ENCODE measurements around the gene PLOD1.
"Not testable (repeated sequence)": the region's sequence is repeated elsewhere in the genome, so short reads cannot be mapped to it uniquely, and the experiment has no call there.

Gene PLOD1

GRCh38 chr1:11898831-11899467, 35.6 kb upstream of the PLOD1 start:
- ATAC-seq (ENCODE audit: insufficient read depth, low read depth) (no peak), DNase-seq (no peak)
- Histone ChIP-seq H3K4me2 (ENCODE audit: insufficient read depth, low read length) (no peak overlapping the region), H3K36me3 (ENCODE audit: insufficient read depth, low read length) (no peaks in the 10 kb centered on the region), H3K4me3 (ENCODE audit: low read depth in 1 of 2, low read length in 2 of 2) (no peak overlapping the region), H3K9ac (ENCODE audit: low read depth, low read length) (no peak overlapping the region), H3K9me3 (ENCODE audit: insufficient read depth, low read length, severe bottlenecking) (no peaks in the 10 kb centered on the region), H3K4me1 (ENCODE audit: insufficient read depth, low read length) (no peaks in the 10 kb centered on the region), H3K27ac (ENCODE audit: low read length) (no peak overlapping the region), H2AFZ (ENCODE audit: low read depth, low read length) (no peak overlapping the region), H4K20me1 (ENCODE audit: insufficient read depth, low read length) (peaks cover 3% of the 10 kb centered on the region; the same call in 1 of the 2 replicates), H3K27me3 (ENCODE audit: insufficient read depth, low read length, poor library complexity) (no peaks in the 10 kb centered on the region), H3K79me2 (ENCODE audit: insufficient read depth, low read length) (no peaks in the 10 kb centered on the region)
- TF ChIP-seq EZH2 (IDR thresholded peaks at IDR 0.05; ENCODE audit: borderline replicate concordance, low read depth, low read length, severe bottlenecking), result no peak
- TF ChIP-seq, protein P1, sequence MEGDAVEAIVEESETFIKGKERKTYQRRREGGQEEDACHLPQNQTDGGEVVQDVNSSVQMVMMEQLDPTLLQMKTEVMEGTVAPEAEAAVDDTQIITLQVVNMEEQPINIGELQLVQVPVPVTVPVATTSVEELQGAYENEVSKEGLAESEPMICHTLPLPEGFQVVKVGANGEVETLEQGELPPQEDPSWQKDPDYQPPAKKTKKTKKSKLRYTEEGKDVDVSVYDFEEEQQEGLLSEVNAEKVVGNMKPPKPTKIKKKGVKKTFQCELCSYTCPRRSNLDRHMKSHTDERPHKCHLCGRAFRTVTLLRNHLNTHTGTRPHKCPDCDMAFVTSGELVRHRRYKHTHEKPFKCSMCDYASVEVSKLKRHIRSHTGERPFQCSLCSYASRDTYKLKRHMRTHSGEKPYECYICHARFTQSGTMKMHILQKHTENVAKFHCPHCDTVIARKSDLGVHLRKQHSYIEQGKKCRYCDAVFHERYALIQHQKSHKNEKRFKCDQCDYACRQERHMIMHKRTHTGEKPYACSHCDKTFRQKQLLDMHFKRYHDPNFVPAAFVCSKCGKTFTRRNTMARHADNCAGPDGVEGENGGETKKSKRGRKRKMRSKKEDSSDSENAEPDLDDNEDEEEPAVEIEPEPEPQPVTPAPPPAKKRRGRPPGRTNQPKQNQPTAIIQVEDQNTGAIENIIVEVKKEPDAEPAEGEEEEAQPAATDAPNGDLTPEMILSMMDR (IDR thresholded peaks at IDR 0.05; ENCODE audit: borderline replicate concordance, extremely low read depth, low read length, poor library complexity, severe bottlenecking), result no peak

GRCh38 chr1:11901446-11901845, 33.1 kb upstream of the PLOD1 start:
- not testable (repeated sequence) for H3K9ac ChIP-seq (ENCODE audit: low read depth, low read length); H3K27me3 ChIP-seq (ENCODE audit: insufficient read depth, low read length, poor library complexity); H3K36me3 ChIP-seq (ENCODE audit: insufficient read depth, low read length); H3K27ac ChIP-seq (ENCODE audit: low read length); H3K4me3 ChIP-seq (ENCODE audit: low read depth in 1 of 2, low read length in 2 of 2); DNase-seq; H3K79me2 ChIP-seq (ENCODE audit: insufficient read depth, low read length); ATAC-seq (ENCODE audit: insufficient read depth, low read depth); H3K4me2 ChIP-seq (ENCODE audit: insufficient read depth, low read length); H4K20me1 ChIP-seq (ENCODE audit: insufficient read depth, low read length); H2AFZ ChIP-seq (ENCODE audit: low read depth, low read length); H3K9me3 ChIP-seq (ENCODE audit: insufficient read depth, low read length, severe bottlenecking)
- peaks cover 12% of the 10 kb centered on the region for H3K4me1 ChIP-seq (ENCODE audit: insufficient read depth, low read length)

- no peak for ATAC-seq (ENCODE audit: insufficient read depth, low read depth)
- Histone ChIP-seq H4K20me1 (ENCODE audit: insufficient read depth, low read length) (peaks cover 7% of the 10 kb centered on the region; the same call in 1 of the 2 replicates), H3K36me3 (ENCODE audit: insufficient read depth, low read length) (no peaks in the 10 kb centered on the region), H3K9me3 (ENCODE audit: insufficient read depth, low read length, severe bottlenecking) (no peaks in the 10 kb centered on the region), H3K9ac (ENCODE audit: low read depth, low read length) (no peak overlapping the region), H3K79me2 (ENCODE audit: insufficient read depth, low read length) (no peaks in the 10 kb centered on the region), H3K27me3 (ENCODE audit: insufficient read depth, low read length, poor library complexity) (no peaks in the 10 kb centered on the region), H3K4me2 (ENCODE audit: insufficient read depth, low read length) (no peak overlapping the region), H2AFZ (ENCODE audit: low read depth, low read length) (no peak overlapping the region), H3K4me1 (ENCODE audit: insufficient read depth, low read length) (peaks cover 18% of the 10 kb centered on the region), H3K4me3 (ENCODE audit: low read depth in 1 of 2, low read length in 2 of 2) (no peak overlapping the region), H3K27ac (ENCODE audit: low read length) (no peak overlapping the region)
- TF ChIP-seq, protein P1 (IDR thresholded peaks at IDR 0.05; ENCODE audit: borderline replicate concordance, extremely low read depth, low read length, poor library complexity, severe bottlenecking), result no peak
- TF ChIP-seq EZH2 (IDR thresholded peaks at IDR 0.05; ENCODE audit: borderline replicate concordance, low read depth, low read length, severe bottlenecking), result no peak
- no peak for DNase-seq
Measured at GRCh38 chr1:11903210-11903609, 31.3 kb upstream of the PLOD1 start.

DNA sequence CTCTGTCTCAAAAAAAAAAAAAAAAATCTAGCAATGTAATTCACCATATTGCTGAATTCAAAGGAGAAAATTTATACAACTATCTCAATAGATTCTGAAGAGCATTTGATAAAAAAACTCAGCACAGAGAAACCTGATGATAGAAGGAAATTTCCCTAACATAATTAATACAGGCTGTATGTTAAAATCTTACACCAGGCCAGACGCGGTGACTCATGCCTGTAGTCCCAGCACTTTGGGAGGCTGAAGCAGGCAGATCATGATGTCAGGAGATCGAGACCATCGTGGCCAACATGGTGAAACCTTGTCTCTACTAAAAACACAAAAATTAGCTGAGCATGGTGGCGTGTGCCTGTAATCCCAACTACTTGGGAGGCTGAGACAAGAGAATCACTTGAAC, 30.4 kb upstream of the PLOD1 start:
- not testable (repeated sequence) for DNase-seq; H4K20me1 ChIP-seq (ENCODE audit: insufficient read depth, low read length); H3K9ac ChIP-seq (ENCODE audit: low read depth, low read length); ATAC-seq (ENCODE audit: insufficient read depth, low read depth); H2AFZ ChIP-seq (ENCODE audit: low read depth, low read length); H3K27me3 ChIP-seq (ENCODE audit: insufficient read depth, low read length, poor library complexity); H3K36me3 ChIP-seq (ENCODE audit: insufficient read depth, low read length); H3K4me2 ChIP-seq (ENCODE audit: insufficient read depth, low read length); H3K27ac ChIP-seq (ENCODE audit: low read length); H3K4me3 ChIP-seq (ENCODE audit: low read depth in 1 of 2, low read length in 2 of 2); H3K9me3 ChIP-seq (ENCODE audit: insufficient read depth, low read length, severe bottlenecking); H3K79me2 ChIP-seq (ENCODE audit: insufficient read depth, low read length)
- peaks cover 27% of the 10 kb centered on the region for H3K4me1 ChIP-seq (ENCODE audit: insufficient read depth, low read length)

Measured in DND-41 (cell line).